Urinary bladder (tissue), 4 donors: ENCODE results near the gene ABLIM3. TPM values are rescaled to one million over a fixed set of nuclear protein-coding genes. Genes with fewer than 3 reads are reported as not detected.
"Not testable (repeated sequence)": the region's sequence is repeated elsewhere in the genome, so short reads cannot be mapped to it uniquely, and the experiment has no call there.

ENCODE experiments used
- DNase-seq: peaks from one replicate; pipeline ENCODE4 v3.0.0-alpha.2; 2015; ENCODE audit errors: extremely low spot score
- H3K27ac ChIP-seq: one replicate; pipeline ENCODE4 v1.5.1; 2013; ENCODE audit warnings: low read depth, mild to moderate bottlenecking, moderate library complexity
- H3K36me3 ChIP-seq: one replicate; pipeline ENCODE4 v1.6.1; 2013; ENCODE audit warnings: mild to moderate bottlenecking, moderate library complexity; ENCODE audit not compliant: insufficient read depth
- H3K4me1 ChIP-seq: one replicate; pipeline ENCODE4 v1.6.1; 2013; ENCODE audit warnings: mild to moderate bottlenecking, moderate library complexity; ENCODE audit not compliant: insufficient read depth
- H3K4me3 ChIP-seq: one replicate; pipeline ENCODE4 v1.5.1; 2013; ENCODE audit warnings: low read depth, low read length
- WGBS: extraction: QIAGEN DNeasy Blood & Tissue Kit; methylation state at CpG from one replicate; pipeline ENCODE4 v1.1.7; 2013; 5-methylcytosine and 5-hydroxymethylcytosine counted together
- polyA plus RNA-seq: library from polyadenylated mRNA; stranded (reverse); fragments of 200-250 nt; gene quantifications from one replicate; pipeline ENCODE4 v1.2.3, GENCODE V29; 2013
- total RNA-seq: library from RNA; depleted of rRNA; stranded (reverse); fragments of >200 nt; gene quantifications from one replicate; pipeline ENCODE4 v1.2.3, GENCODE V29; 2014
- donor health status: healthy with polysubstance abuse.
- donor health status: healthy.

The ABLIM3 gene
- total and polyA plus RNA-seq, 2 donors, result 9.8 to 14.4 TPM

GRCh38 chr5:149174847-149175234, 33.5 kb downstream of the ABLIM3 start:
- DNase-seq, result no peak
- no peak overlapping the region for H3K27ac ChIP-seq
- 89% methylated on average over 3 of the region's 3 CpGs for WGBS
- H3K4me1 ChIP-seq, result peaks cover 2% of the 10 kb centered on the region
- no peak overlapping the region for H3K4me3 ChIP-seq
- no peaks in the 10 kb centered on the region for H3K36me3 ChIP-seq

GRCh38 chr5:149175346-149176105, 34.2 kb downstream of the ABLIM3 start:
- H3K4me3 ChIP-seq, result no peak overlapping the region
- 46% methylated on average over 12 of the region's 12 CpGs for WGBS
- H3K4me1 ChIP-seq, result peaks cover 2% of the 10 kb centered on the region
- no peak overlapping the region for H3K27ac ChIP-seq
- no peak for DNase-seq
- no peaks in the 10 kb centered on the region for H3K36me3 ChIP-seq

GRCh38 chr5:149177339-149177843, 36.1 kb downstream of the ABLIM3 start:
- peaks cover 2% of the 10 kb centered on the region for H3K4me1 ChIP-seq
- H3K4me3 ChIP-seq, result no peak overlapping the region
- DNase-seq, result no peak
- no peaks in the 10 kb centered on the region for H3K36me3 ChIP-seq
- no peak overlapping the region for H3K27ac ChIP-seq

DNA sequence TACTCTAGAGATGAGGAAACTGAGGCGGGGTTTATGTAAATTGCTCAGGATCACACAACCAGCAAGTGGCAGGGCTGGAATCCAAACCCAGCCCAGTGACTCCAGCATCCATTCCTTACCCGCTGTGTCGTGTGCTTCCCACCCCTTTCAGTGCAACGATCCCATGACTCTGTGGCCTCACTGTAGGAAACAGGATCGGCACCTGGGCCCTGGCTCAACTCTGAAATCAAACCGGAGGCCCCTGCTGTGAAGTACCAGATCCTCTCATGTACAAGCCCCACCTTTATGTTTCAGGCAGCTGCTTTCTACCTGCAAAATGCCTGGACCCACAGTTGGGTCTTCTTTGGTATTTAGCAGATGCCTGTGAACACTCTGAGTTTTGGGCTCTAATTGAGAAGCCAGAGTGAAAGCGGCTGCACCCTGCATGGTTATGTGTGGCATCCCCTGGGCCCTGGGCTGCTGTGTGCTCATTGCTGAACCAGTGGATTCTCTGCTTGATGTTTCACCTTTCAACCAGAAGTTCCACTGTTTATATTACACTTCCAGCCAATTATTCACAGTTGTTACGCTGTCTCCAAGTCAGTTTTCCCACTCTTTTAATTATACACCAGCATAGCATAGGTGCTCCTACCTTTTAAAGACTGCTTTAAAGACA, 36.7 kb downstream of the ABLIM3 start:
- 70% methylated on average over 8 of the region's 8 CpGs for WGBS
- H3K4me1 ChIP-seq, result no peaks in the 10 kb centered on the region
- no peak for DNase-seq
- H3K27ac ChIP-seq, result no peak overlapping the region
- H3K36me3 ChIP-seq, result no peaks in the 10 kb centered on the region
- H3K4me3 ChIP-seq, result no peak overlapping the region

DNA sequence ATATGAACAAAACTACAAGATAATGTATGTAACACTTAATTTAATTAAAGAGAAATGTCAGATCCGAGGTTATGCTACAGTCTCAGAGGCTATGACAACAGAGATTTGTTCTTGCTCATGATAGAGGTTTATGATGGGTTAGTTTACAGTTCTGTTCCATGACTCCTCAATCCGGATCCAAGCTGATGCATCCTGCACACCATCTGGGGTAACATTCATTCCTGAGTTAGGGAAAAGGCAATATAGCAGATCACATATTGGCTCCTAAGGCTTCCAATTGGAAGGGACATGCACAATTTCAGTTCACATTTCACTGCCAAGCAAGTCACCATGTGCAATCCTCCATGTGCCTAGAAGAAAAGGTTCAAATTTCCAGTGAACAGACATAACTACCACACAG, 40.4 kb downstream of the ABLIM3 start:
- Histone ChIP-seq H3K4me1 (no peaks in the 10 kb centered on the region), H3K36me3 (no peaks in the 10 kb centered on the region), H3K27ac (no peak overlapping the region), H3K4me3 (no peak overlapping the region)
- WGBS, result 63% methylated on average over 2 of the region's 2 CpGs
- DNase-seq, result no peak

GRCh38 chr5:149182241-149182640, 40.9 kb downstream of the ABLIM3 start:
- DNase-seq, result no peak
- no peak overlapping the region for H3K27ac ChIP-seq
- 76% methylated on average over 1 of the region's 1 CpG for WGBS
- no peak overlapping the region for H3K4me3 ChIP-seq
- no peaks in the 10 kb centered on the region for H3K36me3 ChIP-seq
- no peaks in the 10 kb centered on the region for H3K4me1 ChIP-seq

- whole genome bisulfite sequencing, result 74% methylated on average over 3 of the region's 3 CpGs
- no peak for DNase-seq
- H3K27ac ChIP-seq, result no peak overlapping the region
- H3K36me3 ChIP-seq, result no peaks in the 10 kb centered on the region
- H3K4me1 ChIP-seq, result no peaks in the 10 kb centered on the region
- H3K4me3 ChIP-seq, result no peak overlapping the region
Observed at GRCh38 chr5:149185067-149185466, 43.8 kb downstream of the ABLIM3 start.

GRCh38 chr5:149186506-149186905, 45.2 kb downstream of the ABLIM3 start:
- DNase-seq, result no peak
- no peak overlapping the region for H3K4me3 ChIP-seq
- 93% methylated on average over 2 of the region's 2 CpGs for WGBS
- H3K36me3 ChIP-seq, result no peaks in the 10 kb centered on the region
- H3K27ac ChIP-seq, result no peak overlapping the region
- H3K4me1 ChIP-seq, result no peaks in the 10 kb centered on the region

- not testable (repeated sequence) for H3K4me3 ChIP-seq, DNase-seq, H3K36me3 ChIP-seq, H3K4me1 ChIP-seq, H3K27ac ChIP-seq
- 84% methylated on average over 10 of the region's 10 CpGs for WGBS
Observed at GRCh38 chr5:149187617-149188016, 46.3 kb downstream of the ABLIM3 start.

- H3K27ac ChIP-seq, result no peak overlapping the region
- DNase-seq, result no peak
- no peaks in the 10 kb centered on the region for H3K36me3 ChIP-seq
- no peaks in the 10 kb centered on the region for H3K4me1 ChIP-seq
- H3K4me3 ChIP-seq, result no peak overlapping the region
- WGBS, result 97% methylated on average over 3 of the region's 3 CpGs
Observed at GRCh38 chr5:149188383-149188782, 47.1 kb downstream of the ABLIM3 start.

DNA sequence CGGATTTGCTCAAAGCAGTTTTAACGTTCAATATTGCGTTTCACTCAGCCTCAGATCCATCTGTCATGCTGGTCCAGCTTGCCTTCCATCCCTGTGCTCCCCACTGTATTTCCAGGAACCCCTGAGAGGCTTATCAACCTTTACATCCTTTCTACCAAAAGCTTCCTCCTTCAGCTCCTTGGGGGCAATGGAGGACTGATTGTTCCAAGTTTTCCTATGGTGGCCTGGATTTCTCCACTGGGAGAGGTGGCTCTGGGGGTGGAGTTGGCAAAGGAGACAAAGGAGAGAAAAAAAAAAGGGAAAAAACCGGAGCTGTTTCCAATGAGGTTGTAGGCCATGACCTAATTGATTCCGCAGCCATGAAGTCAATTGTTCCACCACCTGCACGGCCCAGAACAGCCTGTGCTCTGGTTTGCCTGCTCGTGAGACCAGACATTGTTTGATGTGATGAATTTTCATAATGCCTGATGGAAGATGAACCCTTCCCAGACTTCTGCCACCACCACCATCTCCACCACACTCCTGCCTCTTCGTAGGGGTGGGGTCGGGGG, 54.1 kb downstream of the ABLIM3 start:
- Histone ChIP-seq H3K4me1 (no peaks in the 10 kb centered on the region), H3K27ac (no peak overlapping the region), H3K4me3 (no peak overlapping the region), H3K36me3 (no peaks in the 10 kb centered on the region)
- 77% methylated on average over 9 of the region's 9 CpGs for WGBS
- no peak for DNase-seq

- H3K4me3 ChIP-seq, result no peak overlapping the region
- no peaks in the 10 kb centered on the region for H3K4me1 ChIP-seq
- no peak overlapping the region for H3K27ac ChIP-seq
- H3K36me3 ChIP-seq, result no peaks in the 10 kb centered on the region
- WGBS, result 93% methylated on average over 1 of the region's 1 CpG
- DNase-seq, result no peak
Observed at GRCh38 chr5:149195962-149196361, 54.7 kb downstream of the ABLIM3 start.

- Histone ChIP-seq H3K36me3 (no peaks in the 10 kb centered on the region), H3K4me1 (no peaks in the 10 kb centered on the region), H3K27ac (no peak overlapping the region), H3K4me3 (no peak overlapping the region)
- WGBS, result 93% methylated on average over 9 of the region's 9 CpGs
- no peak for DNase-seq
Observed at GRCh38 chr5:149198148-149198547, 56.9 kb downstream of the ABLIM3 start.

GRCh38 chr5:149200355-149200754, 59.1 kb downstream of the ABLIM3 start:
- no peak for DNase-seq
- Histone ChIP-seq H3K4me3 (no peak overlapping the region), H3K27ac (no peak overlapping the region), H3K4me1 (no peaks in the 10 kb centered on the region), H3K36me3 (no peaks in the 10 kb centered on the region)
- 69% methylated on average over 6 of the region's 6 CpGs for WGBS
